HG03159 (cell line): Measurements from ENCODE around the gene POC1B.

Experiments
- ATAC-seq: cut with Tn5 transposase; IDR thresholded peaks from one replicate; pipeline ENCODE4 v1.9.1; 2021; ENCODE audit warnings: mild to moderate bottlenecking, moderate library complexity; ENCODE audit not compliant: unreplicated experiment

Gene POC1B

GRCh38 chr12:89424389-89424788 lies 101.5 kb downstream of the POC1B start:
- ATAC-seq, result no peak

- no peak for ATAC-seq
These were observed 104.6 kb downstream of the POC1B start for GRCh38 chr12:89421092-89421835.

- ATAC-seq, result no peak
These were observed 107.5 kb downstream of the POC1B start for GRCh38 chr12:89418228-89418910.

- ATAC-seq, result no peak
These were observed 108.4 kb downstream of the POC1B start for GRCh38 chr12:89417246-89417977.

- ATAC-seq, result no peak
These were observed 109.6 kb downstream of the POC1B start for GRCh38 chr12:89416049-89416792.

- ATAC-seq, result no peak
These were observed 111.0 kb downstream of the POC1B start for GRCh38 chr12:89414851-89415250.

GRCh38 chr12:89414322-89414721 lies 111.5 kb downstream of the POC1B start:
- ATAC-seq, result no peak

GRCh38 chr12:89413234-89413633 lies 112.6 kb downstream of the POC1B start:
- no peak for ATAC-seq

GRCh38 chr12:89412665-89413064 lies 113.2 kb downstream of the POC1B start:
- ATAC-seq, result no peak

GRCh38 chr12:89411846-89412245 lies 114.0 kb downstream of the POC1B start:
- ATAC-seq, result no peak

GRCh38 chr12:89411234-89411633 lies 114.6 kb downstream of the POC1B start:
- ATAC-seq, result no peak

GRCh38 chr12:89405626-89406345 lies 120.1 kb downstream of the POC1B start:
- no peak for ATAC-seq

GRCh38 chr12:89401433-89402058 lies 124.3 kb downstream of the POC1B start:
- no peak for ATAC-seq

GRCh38 chr12:89400415-89400814 lies 125.4 kb downstream of the POC1B start:
- ATAC-seq, result no peak

- no peak for ATAC-seq
These were observed 130.1 kb downstream of the POC1B start for GRCh38 chr12:89395712-89396111.

GRCh38 chr12:89393551-89394121 lies 132.2 kb downstream of the POC1B start:
- ATAC-seq, result no peak

GRCh38 chr12:89392391-89392790 lies 133.5 kb downstream of the POC1B start:
- ATAC-seq, result no peak

GRCh38 chr12:89391726-89392336 lies 134.0 kb downstream of the POC1B start:
- ATAC-seq, result no peak
